HL-60 (cell line): ENCODE measurements around the gene PRDM5.

Experiments used
- DNase-seq, 2 experiments: peaks; one replicate each; pipeline ENCODE4 v3.0.0-alpha.2; 2010 to 2020; ENCODE audit warnings: low read depth in 1 of 2, low spot score in 1 of 2
- H3K27ac ChIP-seq: fragments of 250-450 bp; sonication (Bioruptor Pico); replicated peaks from 2 replicates; pipeline ENCODE4 v1.5.1; 2020; ENCODE audit warnings: mild to moderate bottlenecking, moderate library complexity
- H3K27me3 ChIP-seq: fragments of 250-450 bp; sonication (Bioruptor Pico); 2 replicates; pipeline ENCODE4 v1.5.1; 2021; ENCODE audit warnings: mild to moderate bottlenecking, moderate library complexity; ENCODE audit not compliant: insufficient read depth, poor library complexity, severe bottlenecking
- H3K4me3 ChIP-seq: replicated peaks from 2 replicates; pipeline ENCODE4 v1.5.1; 2011; ENCODE audit warnings: mild to moderate bottlenecking, control low read depth, low read length; ENCODE audit not compliant: insufficient read depth
- GABPA ChIP-seq: IDR thresholded peaks from 2 replicates; pipeline ENCODE4 v1.6.1; 2012; ENCODE audit warnings: low read depth
- POLR2AphosphoS5 ChIP-seq: IDR thresholded peaks from 2 replicates; pipeline ENCODE4 v1.6.1; 2012; ENCODE audit warnings: low read depth
- SPI1 ChIP-seq: IDR thresholded peaks from 2 replicates; pipeline ENCODE4 v1.6.1; 2012; ENCODE audit warnings: low read depth, mild to moderate bottlenecking, borderline replicate concordance
- TF ChIP-seq, protein P1 (sequence below): IDR thresholded peaks from one replicate; pipeline ENCODE4 v1.5.1; 2011; ENCODE audit warnings: low read length, control low read depth, inconsistent platforms; ENCODE audit not compliant: insufficient read depth
- TF ChIP-seq, protein P2 (sequence below): IDR thresholded peaks from 2 replicates; pipeline ENCODE4 v1.6.1; 2012; ENCODE audit warnings: low read depth; ENCODE audit not compliant: insufficient replicate concordance

Gene PRDM5

DNA sequence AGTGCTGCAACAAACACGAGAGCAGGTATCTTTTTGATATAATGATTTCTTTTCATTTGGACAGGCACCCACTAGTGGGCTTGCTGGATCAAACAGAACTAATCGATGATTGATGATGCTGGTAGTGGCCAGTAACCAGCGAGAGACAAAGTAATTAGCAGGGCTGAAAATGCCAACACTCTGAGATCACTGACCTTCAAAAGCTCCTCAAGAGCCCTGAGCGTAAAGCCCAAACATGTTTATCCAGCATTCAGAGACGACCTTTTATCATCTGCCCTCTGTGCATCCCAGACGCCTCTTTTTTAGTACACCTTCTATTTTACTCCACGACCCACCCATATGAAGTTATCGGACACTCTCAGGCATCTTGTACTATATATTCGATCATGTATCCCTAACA, 186.2 kb downstream of the PRDM5 start:
- no peak overlapping the region for H3K4me3 ChIP-seq
- no peaks in the 10 kb centered on the region for H3K27me3 ChIP-seq
- H3K27ac ChIP-seq, result no peak overlapping the region
- TF ChIP-seq SPI1, result no peak
- TF ChIP-seq, protein P1, sequence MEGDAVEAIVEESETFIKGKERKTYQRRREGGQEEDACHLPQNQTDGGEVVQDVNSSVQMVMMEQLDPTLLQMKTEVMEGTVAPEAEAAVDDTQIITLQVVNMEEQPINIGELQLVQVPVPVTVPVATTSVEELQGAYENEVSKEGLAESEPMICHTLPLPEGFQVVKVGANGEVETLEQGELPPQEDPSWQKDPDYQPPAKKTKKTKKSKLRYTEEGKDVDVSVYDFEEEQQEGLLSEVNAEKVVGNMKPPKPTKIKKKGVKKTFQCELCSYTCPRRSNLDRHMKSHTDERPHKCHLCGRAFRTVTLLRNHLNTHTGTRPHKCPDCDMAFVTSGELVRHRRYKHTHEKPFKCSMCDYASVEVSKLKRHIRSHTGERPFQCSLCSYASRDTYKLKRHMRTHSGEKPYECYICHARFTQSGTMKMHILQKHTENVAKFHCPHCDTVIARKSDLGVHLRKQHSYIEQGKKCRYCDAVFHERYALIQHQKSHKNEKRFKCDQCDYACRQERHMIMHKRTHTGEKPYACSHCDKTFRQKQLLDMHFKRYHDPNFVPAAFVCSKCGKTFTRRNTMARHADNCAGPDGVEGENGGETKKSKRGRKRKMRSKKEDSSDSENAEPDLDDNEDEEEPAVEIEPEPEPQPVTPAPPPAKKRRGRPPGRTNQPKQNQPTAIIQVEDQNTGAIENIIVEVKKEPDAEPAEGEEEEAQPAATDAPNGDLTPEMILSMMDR, result no peak
- TF ChIP-seq GABPA, result no peak
- TF ChIP-seq, protein P2, sequence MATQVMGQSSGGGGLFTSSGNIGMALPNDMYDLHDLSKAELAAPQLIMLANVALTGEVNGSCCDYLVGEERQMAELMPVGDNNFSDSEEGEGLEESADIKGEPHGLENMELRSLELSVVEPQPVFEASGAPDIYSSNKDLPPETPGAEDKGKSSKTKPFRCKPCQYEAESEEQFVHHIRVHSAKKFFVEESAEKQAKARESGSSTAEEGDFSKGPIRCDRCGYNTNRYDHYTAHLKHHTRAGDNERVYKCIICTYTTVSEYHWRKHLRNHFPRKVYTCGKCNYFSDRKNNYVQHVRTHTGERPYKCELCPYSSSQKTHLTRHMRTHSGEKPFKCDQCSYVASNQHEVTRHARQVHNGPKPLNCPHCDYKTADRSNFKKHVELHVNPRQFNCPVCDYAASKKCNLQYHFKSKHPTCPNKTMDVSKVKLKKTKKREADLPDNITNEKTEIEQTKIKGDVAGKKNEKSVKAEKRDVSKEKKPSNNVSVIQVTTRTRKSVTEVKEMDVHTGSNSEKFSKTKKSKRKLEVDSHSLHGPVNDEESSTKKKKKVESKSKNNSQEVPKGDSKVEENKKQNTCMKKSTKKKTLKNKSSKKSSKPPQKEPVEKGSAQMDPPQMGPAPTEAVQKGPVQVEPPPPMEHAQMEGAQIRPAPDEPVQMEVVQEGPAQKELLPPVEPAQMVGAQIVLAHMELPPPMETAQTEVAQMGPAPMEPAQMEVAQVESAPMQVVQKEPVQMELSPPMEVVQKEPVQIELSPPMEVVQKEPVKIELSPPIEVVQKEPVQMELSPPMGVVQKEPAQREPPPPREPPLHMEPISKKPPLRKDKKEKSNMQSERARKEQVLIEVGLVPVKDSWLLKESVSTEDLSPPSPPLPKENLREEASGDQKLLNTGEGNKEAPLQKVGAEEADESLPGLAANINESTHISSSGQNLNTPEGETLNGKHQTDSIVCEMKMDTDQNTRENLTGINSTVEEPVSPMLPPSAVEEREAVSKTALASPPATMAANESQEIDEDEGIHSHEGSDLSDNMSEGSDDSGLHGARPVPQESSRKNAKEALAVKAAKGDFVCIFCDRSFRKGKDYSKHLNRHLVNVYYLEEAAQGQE, result no peak
- TF ChIP-seq POLR2AphosphoS5, result no peak
- DNase-seq, result no peak

DNA sequence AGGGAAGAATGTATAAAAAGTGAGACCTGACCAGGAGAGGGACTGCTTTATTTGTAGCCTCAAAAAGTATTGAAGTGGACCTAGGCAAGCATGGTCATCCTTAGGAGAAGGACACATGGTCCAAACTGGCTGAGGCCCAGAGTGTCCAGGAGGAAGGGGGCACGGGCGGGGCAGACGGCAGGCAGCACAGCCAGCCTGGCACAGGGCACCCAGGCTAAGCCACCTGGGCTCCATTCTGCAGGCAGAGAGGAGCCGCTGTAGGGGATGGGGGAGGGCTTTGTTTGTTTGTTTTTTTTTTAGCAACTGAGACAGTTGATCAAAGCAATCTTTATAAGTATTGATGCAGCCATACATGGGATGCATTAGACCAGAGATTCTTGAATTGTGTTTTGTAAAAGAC, 188.6 kb downstream of the PRDM5 start:
- no peak overlapping the region for H3K27ac ChIP-seq
- DNase-seq, result no peak
- no peaks in the 10 kb centered on the region for H3K27me3 ChIP-seq
- H3K4me3 ChIP-seq, result no peak overlapping the region
- TF ChIP-seq, protein P2, result no peak
- TF ChIP-seq, protein P1, result no peak
- TF ChIP-seq SPI1 (no peak), POLR2AphosphoS5 (no peak), GABPA (no peak)

DNA sequence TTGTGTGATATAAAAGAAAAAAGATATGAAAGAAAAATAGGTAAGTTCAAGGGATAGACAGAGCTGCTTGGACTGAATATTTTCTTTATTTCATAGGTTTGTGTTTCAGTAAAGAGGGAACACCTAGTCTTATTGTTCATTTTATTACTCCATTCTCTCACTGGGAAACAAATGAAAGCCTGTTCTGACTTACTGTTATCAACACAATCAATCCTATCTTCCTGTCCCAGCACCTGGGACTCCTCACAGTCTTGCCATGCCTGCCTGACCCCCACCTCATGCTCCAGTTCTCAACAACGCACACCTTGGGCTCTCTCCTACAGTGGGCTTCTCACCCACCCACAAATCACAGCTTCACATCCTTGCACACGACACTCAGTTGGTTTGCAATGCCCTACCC, 189.5 kb downstream of the PRDM5 start:
- no peak overlapping the region for H3K27ac ChIP-seq
- TF ChIP-seq GABPA, result no peak
- TF ChIP-seq, protein P1, result no peak
- no peaks in the 10 kb centered on the region for H3K27me3 ChIP-seq
- DNase-seq, result no peak
- H3K4me3 ChIP-seq, result no peak overlapping the region

DNA sequence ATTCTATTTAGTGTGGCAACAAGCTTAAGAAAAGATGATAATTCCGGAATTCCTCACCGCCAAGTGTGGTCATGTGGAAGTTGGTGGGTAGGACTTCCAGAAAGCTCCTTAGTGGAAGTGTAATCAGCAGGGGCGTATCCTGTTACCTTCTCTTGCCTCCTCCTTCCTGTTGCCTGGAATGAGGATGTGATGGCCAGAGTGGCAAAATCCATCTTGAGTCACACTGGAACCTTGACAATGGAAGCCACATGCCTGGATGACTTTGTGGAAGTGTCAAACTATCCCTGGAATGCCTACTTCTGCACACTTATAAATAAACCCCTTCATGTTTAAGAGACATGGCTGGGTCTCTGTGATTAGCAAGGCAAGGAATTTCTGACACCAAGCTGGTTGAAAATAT, 191.0 kb downstream of the PRDM5 start:
- no peak overlapping the region for H3K27ac ChIP-seq
- H3K4me3 ChIP-seq, result no peak overlapping the region
- TF ChIP-seq, protein P1, result no peak
- no peak for TF ChIP-seq GABPA
- TF ChIP-seq POLR2AphosphoS5, result no peak
- TF ChIP-seq SPI1, result no peak
- TF ChIP-seq, protein P2, result no peak
- DNase-seq, result no peak
- H3K27me3 ChIP-seq, result no peaks in the 10 kb centered on the region
